Hepatocyte (in vitro differentiated cells): ENCODE results near the gene PACSIN3. TPM values are rescaled to one million over a fixed set of nuclear protein-coding genes. Genes with fewer than 3 reads are reported as not detected.

Experiments used
- DNase-seq: peaks from one replicate; pipeline ENCODE4 v3.0.0-alpha.2; 2016; ENCODE audit warnings: low spot score
- H2AFZ ChIP-seq: fragments of 200-600 bp; sonication (generic); 2 replicates; pipeline ENCODE4 v1.6.0; 2016; ENCODE audit warnings: antibody characterized with exemption, mild to moderate bottlenecking
- H3K27ac ChIP-seq: fragments of 200-600 bp; sonication (generic); 2 replicates; pipeline ENCODE4 v1.5.1; 2016; ENCODE audit warnings: mild to moderate bottlenecking
- H3K27me3 ChIP-seq: fragments of 200-600 bp; sonication (generic); 2 replicates; pipeline ENCODE4 v1.6.1; 2016
- H3K36me3 ChIP-seq: fragments of 200-600 bp; sonication (generic); replicated peaks from 2 replicates; pipeline ENCODE4 v1.5.1; 2016; ENCODE audit warnings: low read depth; ENCODE audit not compliant: insufficient read depth
- H3K4me1 ChIP-seq: fragments of 200-600 bp; sonication (generic); 2 replicates; pipeline ENCODE4 v1.5.1; 2016; ENCODE audit warnings: mild to moderate bottlenecking, moderate library complexity; ENCODE audit not compliant: insufficient read depth
- H3K4me2 ChIP-seq: fragments of 200-600 bp; sonication (generic); 2 replicates; pipeline ENCODE4 v1.6.0; 2016
- H3K4me3 ChIP-seq: fragments of 200-600 bp; sonication (generic); 2 replicates; pipeline ENCODE4 v1.5.1; 2016; ENCODE audit warnings: mild to moderate bottlenecking
- H3K79me2 ChIP-seq: fragments of 200-600 bp; sonication (generic); 2 replicates; pipeline ENCODE4 v1.6.0; 2017; ENCODE audit warnings: mild to moderate bottlenecking
- H3K9me2 ChIP-seq: fragments of 200-600 bp; sonication (generic); replicated peaks from 2 replicates; pipeline ENCODE4 v1.6.0; 2017; ENCODE audit warnings: mild to moderate bottlenecking; ENCODE audit not compliant: insufficient read depth
- H3K9me3 ChIP-seq: fragments of 200-600 bp; sonication (generic); 2 replicates; pipeline ENCODE4 v1.5.1; 2016; ENCODE audit warnings: low read depth, mild to moderate bottlenecking
- H4K20me1 ChIP-seq: fragments of 200-600 bp; sonication (generic); 2 replicates; pipeline ENCODE4 v1.6.0; 2016; ENCODE audit warnings: mild to moderate bottlenecking; ENCODE audit not compliant: insufficient read depth, poor library complexity, severe bottlenecking
- CTCF ChIP-seq: fragments of 200-600 bp; sonication (generic); IDR thresholded peaks from 2 replicates; pipeline ENCODE4 v1.5.1; 2016; ENCODE audit warnings: antibody characterized with exemption, mild to moderate bottlenecking; ENCODE audit not compliant: poor library complexity
- EZH2 ChIP-seq: fragments of 200-600 bp; sonication (generic); IDR thresholded peaks from 2 replicates; pipeline ENCODE4 v1.6.1; 2016; ENCODE audit warnings: antibody characterized with exemption, mild to moderate bottlenecking, borderline replicate concordance
- EZH2phosphoT487 ChIP-seq: fragments of 200-600 bp; sonication (generic); IDR thresholded peaks from one replicate; pipeline ENCODE4 v1.6.1; 2018; ENCODE audit warnings: antibody characterized with exemption, mild to moderate bottlenecking, low read depth, moderate library complexity; ENCODE audit not compliant: unreplicated experiment, severe bottlenecking
- WGBS: methylation state at CpG from one replicate; pipeline ENCODE4 v1.1.6; 2016; ENCODE audit warnings: low lambda C conversion rate; ENCODE audit errors: missing lambda C conversion rate; 5-methylcytosine and 5-hydroxymethylcytosine counted together
- polyA plus RNA-seq: library from polyadenylated mRNA; unstranded; fragments of >200 nt; fragmentation: Nextera tagmentation; extraction: Ambion mirVana; gene quantifications from 2 replicates; pipeline ENCODE4 v1.2.1, GENCODE V29; 2016
- total RNA-seq: library from RNA; depleted of rRNA; stranded (reverse); fragments of >200 nt; gene quantifications from 2 replicates; pipeline ENCODE4 v1.2.3, GENCODE V29; 2014

Gene PACSIN3
- total and polyA plus RNA-seq, 2 experiments from 2014 or later: 53.7 to 70.7 TPM

- DNase-seq: no peak
- 87% methylated on average over 3 of the region's 3 CpGs for WGBS
- no peak for TF ChIP-seq CTCF
- TF ChIP-seq EZH2: no peak
These were observed 23.0 kb downstream of the PACSIN3 start for GRCh38 chr11:47163193-47163592.

GRCh38 chr11:47162426-47162825 is 23.8 kb downstream of the PACSIN3 start:
- H3K4me2 ChIP-seq: no peak overlapping the region
- no peaks in the 10 kb centered on the region for H3K4me1 ChIP-seq
- no peak overlapping the region for H3K4me3 ChIP-seq
- TF ChIP-seq EZH2 (no peak), EZH2phosphoT487 (no peak), CTCF (no peak)
- H3K9me3 ChIP-seq: no peaks in the 10 kb centered on the region
- H4K20me1 ChIP-seq: no peaks in the 10 kb centered on the region
- no peak for DNase-seq
- WGBS: 85% methylated on average over 5 of the region's 5 CpGs
- no peak overlapping the region for H2AFZ ChIP-seq
- no peak overlapping the region for H3K27ac ChIP-seq
- H3K36me3 ChIP-seq: no peaks in the 10 kb centered on the region
- H3K79me2 ChIP-seq: no peaks in the 10 kb centered on the region
- H3K9me2 ChIP-seq: no peaks in the 10 kb centered on the region
- H3K27me3 ChIP-seq: no peaks in the 10 kb centered on the region

More at GRCh38 chr11:47163193-47163592, 23.0 kb downstream of the PACSIN3 start:
- peaks cover 5% of the 10 kb centered on the region for H3K79me2 ChIP-seq
- no peaks in the 10 kb centered on the region for H3K9me3 ChIP-seq
- no peaks in the 10 kb centered on the region for H4K20me1 ChIP-seq
- H3K27me3 ChIP-seq: no peaks in the 10 kb centered on the region
- H3K4me2 ChIP-seq: no peak overlapping the region
- no peaks in the 10 kb centered on the region for H3K9me2 ChIP-seq
- no peaks in the 10 kb centered on the region for H3K4me1 ChIP-seq
- H3K4me3 ChIP-seq: no peak overlapping the region
- H2AFZ ChIP-seq: no peak overlapping the region
- H3K36me3 ChIP-seq: no peaks in the 10 kb centered on the region
- H3K27ac ChIP-seq: no peak overlapping the region

GRCh38 chr11:47161890-47162289 is 24.3 kb downstream of the PACSIN3 start:
- DNase-seq: no peak
- Histone ChIP-seq H3K4me1 (no peaks in the 10 kb centered on the region), H3K79me2 (no peaks in the 10 kb centered on the region), H2AFZ (no peak overlapping the region), H3K9me3 (no peaks in the 10 kb centered on the region), H4K20me1 (no peaks in the 10 kb centered on the region), H3K9me2 (no peaks in the 10 kb centered on the region), H3K27ac (no peak overlapping the region), H3K4me2 (no peak overlapping the region), H3K36me3 (no peaks in the 10 kb centered on the region), H3K27me3 (no peaks in the 10 kb centered on the region), H3K4me3 (no peak overlapping the region)
- no peak for TF ChIP-seq CTCF
- no peak for TF ChIP-seq EZH2
- no peak for TF ChIP-seq EZH2phosphoT487
- 89% methylated on average over 9 of the region's 9 CpGs for WGBS
